NCI-H2029 treated with DMSO at 0.1 percent for 48 hours (cell line): Measurements from ENCODE around the gene NRXN2.
"Not testable (repeated sequence)": the region's sequence is repeated elsewhere in the genome, so short reads cannot be mapped to it uniquely, and the experiment has no call there.

Experiments used
- DNase-seq: peaks from one replicate; lab custom pipeline; 2025; lab: John Stamatoyannopoulos, UW

Gene NRXN2

DNA sequence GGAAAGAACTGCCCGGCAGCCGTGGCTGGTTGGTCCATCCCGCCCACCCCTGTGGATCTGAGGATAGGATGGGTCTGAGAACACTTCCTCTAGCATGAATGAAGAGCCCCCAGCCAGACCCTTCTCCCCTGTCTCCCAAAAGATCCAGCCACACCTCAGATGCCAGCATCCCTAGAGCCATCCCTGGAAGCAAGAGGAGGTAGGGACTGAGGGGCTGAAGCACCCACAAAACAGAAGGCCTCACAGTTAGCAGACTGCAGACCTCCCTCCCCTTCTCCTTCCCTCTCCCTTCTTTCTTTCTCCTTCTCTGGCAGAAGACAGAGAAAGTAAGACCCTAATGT is 1.7 kb downstream of the NRXN2 start:
- DNase-seq, result no peak

DNA sequence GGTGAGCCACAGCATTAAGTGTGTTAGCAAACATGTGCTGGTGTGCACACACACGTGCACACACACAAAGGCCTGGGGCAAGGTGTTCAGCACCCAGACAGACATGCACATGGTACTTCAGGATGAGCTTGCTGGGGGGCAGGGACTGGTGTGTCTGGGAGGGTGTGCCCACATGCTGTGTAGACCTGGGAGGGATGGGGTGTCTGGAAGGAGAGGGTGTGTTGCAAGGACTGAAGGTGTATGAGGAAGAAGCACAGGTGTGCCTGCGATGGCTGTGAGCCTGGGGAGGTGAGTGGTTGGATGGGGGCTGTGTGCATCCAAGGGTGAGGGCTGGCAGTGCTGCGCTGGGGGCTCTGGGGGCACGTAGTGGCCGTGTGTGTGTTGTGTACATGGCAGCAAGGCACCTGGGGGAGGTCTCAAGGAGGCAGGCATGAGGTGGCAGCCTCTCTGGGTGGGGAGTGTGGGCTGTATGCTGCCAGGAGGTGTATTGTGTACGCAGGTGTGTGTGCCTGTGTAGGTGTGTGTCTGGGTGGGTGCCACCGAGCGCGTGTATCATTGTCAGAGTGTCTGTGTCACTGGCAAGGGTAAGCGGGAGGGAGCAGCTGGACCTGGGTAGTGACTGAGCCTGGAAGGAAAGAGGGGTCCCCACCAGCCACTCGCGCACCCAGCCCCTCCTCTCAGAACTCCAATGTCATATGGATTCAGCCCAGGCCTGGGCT is 2.2 kb downstream of the NRXN2 start:
- no peak for DNase-seq

DNA sequence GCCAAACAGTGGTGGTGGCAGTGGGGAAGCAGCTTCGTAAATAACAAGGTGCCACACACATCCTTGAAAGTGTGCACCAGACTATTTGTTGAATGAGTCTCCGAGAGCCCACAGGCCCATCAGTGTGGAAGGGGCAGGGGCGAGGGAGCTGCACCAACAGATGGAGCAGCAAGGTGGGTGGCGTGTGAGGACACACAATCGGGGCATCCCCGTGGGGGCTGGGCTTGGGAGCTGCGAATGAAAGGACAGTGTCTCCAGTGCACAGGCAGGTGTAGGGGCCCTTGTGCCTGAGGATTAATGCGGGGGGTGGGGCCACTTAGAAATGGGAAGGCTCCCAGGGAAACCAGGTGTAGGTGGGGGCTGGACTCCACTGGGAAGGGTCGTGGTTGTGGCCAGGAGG is 2.8 kb downstream of the NRXN2 start:
- no peak for DNase-seq

DNA sequence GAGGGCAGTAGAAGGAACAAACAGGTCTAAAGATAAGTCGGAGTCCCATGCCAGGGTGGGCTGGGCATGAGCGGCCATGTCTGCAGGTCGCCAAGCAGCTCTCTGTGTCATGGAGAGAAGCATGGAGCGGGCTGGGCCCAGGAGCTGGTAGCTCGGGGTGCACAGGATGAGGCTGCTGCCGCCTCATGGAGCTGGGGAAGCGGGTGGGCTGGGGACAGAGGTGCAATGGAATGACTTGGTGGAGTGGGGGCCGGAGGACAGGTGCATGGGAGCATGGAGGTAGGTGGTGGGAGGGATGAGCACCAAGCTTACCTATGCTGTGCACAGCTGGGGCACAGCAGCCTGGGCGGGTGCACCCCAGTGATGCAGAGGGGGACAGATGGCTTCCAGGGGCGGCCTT is 3.6 kb downstream of the NRXN2 start:
- DNase-seq, result no peak

- no peak for DNase-seq
Measured at GRCh38 chr11:64718780-64719124, 4.2 kb downstream of the NRXN2 start.

- DNase-seq, result no peak
Measured at GRCh38 chr11:64718084-64718779, 4.8 kb downstream of the NRXN2 start.

DNA sequence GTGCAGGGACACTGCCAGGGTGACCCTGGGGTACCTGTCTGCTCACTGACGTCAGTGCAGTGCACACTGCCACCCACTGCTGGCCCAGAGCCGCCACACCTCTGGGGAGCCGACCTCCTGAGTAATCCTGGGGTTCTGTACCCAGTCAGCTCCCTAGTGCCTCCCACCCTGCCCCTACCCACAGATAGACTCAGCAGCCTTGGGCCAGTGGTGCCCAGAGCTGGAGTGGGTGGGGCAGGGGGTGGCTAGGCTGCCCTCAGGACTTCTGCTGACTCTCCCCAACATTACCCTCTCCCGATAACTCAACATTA is 5.8 kb downstream of the NRXN2 start:
- no peak for DNase-seq

DNA sequence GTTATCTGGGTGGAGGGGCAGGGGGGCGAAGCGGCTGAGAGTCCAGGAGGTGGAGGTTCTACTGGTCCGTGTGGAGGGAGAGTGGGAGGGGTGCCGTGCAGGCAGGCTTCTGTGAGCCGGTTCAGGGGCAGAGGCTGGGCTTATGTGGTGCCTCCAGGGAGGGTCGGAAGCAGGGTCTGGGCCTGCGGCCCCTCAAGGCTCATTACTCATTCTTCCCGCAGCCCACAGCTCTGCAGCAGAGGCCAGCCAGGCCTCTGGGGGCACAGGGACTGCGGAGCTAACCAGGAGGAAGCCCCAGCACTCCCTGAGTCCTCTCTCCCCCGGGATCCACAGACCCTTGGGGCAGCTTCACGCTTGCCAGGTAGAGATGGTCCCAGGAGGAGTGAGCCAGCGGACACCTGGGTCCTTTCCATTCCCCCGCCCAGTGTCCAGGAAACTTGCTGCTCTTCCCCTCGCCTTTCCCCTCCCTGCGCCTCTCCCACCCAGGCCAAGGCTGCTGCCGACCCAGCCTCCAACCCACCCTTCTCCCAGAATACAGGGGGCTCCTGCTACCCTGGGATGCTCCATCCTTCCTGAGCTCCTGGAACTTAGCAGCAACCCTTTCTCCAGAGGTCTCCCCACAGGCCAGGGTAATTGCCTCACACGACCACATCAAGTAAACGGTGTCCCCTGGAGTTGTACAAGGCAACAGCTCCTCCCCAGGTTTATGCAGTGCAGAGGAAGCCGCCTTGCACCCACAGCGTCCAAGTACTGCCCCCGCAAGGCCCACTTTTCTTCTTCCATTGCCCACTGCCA is 6.3 kb downstream of the NRXN2 start:
- no peak for DNase-seq

DNA sequence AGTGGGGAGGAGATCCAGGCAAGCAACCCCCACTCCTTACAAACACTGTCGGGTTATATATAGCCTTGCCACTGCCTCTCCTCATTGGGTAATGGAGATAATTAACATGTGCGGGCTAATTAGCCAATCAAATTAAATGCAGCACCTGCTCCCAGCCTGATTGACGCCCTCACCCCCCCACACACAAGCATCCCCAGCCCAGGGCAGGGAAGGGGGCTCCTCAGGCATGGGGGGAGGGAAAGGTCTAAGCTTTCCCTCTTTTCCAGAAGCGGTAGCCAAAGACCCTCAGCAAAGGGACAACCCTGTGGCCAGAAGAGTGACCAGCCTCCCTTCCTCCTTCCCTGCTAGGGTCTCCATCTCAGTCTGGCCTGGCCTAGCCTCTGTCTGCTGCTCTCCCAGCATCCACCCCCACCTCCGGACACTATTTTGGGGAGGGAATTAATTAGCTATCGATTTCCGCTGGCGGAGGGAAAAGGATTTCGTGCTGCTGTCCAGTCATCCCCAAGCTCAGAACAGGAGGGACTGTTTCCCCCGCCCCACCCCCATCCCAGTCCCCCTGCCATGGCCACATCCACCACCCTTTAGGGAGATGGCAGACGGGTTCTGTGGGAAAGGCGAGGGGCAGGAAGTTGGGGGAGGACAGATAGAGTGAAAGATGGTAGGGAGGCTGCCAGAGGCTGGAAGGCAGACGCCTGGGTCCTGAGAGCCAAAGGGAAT is 7.1 kb downstream of the NRXN2 start:
- no peak for DNase-seq

- DNase-seq, result no peak
Measured at GRCh38 chr11:64715110-64715509, 7.9 kb downstream of the NRXN2 start.

GRCh38 chr11:64714666-64715065 is 8.3 kb downstream of the NRXN2 start:
- no peak for DNase-seq

DNA sequence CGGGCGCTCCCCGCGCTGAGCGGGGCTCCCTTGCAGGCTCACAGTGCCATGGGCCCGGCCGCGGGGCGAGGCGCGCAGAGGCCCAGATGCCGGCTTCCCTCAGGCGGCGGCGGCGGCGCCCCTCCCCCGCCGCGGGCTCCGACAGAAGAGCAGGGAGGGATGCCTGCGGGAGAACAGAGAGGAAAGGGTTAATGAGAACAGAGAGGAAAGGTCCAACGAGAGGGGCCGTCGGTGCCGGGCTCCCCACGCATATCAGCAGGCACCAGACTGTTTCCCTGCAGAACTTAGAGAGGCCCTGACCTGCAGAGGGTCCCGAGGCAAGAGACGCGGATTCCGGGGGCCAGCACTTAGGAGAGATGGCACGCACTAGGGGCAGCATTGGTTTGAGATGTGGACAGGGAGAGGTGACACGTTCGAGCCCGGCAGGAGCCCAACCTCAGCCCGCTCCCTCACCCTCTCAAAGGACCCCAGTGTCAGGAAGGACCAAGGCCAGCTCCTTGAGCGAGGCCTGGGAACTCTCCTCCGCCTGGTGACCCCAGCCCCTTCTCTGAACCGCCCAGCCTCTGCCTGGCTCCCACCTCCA is 9.1 kb downstream of the NRXN2 start:
- no peak for DNase-seq

DNA sequence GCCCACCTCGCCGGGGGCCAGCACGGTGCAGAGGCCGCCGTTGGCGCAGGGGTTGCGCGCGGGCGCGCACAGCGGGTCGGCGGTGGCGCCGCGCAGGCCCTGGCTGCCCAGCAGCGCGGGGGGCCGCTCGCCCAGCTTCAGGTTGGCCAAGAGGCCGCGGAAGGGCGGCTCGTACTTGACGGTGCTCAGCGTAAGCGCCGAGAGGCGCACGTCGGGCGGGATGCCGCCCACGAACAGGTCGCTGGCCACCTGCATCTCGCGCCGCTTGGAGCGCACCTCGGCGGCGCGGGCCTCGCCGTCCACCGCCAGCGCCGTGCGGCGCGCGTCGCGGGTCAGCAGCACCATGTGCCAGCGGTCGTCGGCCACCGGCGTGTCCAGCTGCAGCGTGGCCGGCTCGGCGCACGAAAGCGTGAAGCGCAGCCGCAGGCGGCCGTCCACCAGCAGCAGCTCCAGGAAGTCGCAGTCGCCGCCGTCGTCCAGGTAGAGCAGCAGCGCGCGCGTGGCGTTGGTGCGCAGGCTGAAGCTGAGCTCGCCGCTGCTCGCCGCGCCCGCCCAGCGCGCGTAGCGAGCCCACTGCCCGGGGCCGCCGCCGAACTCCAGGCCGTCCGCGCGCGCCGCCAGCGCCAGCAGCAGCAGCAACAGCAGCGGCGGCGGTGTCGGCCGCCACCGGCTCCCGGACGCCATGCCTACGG is 9.8 kb downstream of the NRXN2 start:
- no peak for DNase-seq

DNA sequence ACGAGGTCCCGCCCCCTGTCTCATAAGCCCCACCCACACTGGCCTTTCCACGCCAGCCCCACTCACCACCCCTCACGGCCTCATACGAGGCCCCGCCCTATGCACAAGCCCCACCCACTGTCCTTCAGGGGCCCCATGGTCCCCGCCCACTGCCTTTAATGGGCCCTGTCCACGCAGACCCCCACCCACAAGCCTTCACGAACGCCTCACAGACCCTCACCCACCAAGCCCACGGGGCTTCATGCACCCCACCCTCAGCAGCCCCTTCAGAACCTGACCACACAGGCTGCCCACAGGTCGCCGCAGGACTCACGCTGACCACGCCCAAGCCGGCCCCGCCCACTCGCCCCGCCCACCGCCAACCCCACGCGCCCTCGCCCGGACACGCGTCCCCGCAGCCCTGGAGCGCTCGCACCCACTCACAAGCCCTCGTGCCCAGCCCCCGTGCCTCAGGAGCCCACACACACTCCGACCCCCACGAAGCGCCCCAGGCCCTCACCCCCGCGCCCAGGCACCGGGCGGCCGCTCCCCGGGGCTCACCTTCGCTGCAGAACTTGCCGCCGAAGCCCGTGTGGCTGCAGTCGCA is 10.5 kb downstream of the NRXN2 start:
- no peak for DNase-seq

- DNase-seq, result no peak
Measured at GRCh38 chr11:64711956-64712362, 11.0 kb downstream of the NRXN2 start.

DNA sequence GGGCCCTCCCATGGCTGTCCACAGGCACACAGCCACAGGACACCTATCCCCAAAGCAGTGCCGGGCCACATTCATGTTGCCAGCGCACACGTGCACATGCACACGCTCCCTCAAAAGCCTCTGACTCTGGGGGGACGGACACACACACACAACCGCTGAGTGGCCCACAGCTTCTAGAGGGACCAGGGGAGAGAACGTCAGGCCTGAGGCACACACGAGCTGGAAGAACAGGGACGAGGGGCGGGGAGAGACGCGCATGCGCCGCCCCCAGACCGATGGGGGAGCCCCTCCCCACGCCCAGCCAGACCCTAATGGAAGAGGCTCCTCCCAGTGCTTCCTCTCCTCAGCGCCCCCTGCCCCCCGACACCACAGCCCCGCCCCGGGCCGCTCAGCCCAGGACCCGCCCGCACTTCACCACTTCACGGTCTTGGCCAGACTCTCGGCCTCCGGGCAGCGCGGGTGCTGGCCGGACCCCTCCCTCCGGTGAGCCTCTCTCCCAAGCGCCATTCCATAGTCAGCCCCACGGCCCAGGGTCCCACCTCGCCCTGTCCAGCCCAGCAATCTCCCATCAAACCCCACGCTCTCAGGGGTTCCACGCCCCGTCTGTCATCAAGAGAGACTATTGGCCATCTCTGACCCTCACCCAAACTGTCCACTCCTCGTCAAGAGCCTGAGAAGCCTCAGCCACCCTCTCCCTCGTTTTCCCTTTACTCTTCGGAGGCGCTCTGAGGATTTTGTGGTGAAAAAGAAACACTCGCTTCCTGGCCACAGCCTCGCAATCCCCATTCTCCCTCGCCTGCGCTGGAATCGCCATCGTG is 11.7 kb downstream of the NRXN2 start:
- no peak for DNase-seq

DNA sequence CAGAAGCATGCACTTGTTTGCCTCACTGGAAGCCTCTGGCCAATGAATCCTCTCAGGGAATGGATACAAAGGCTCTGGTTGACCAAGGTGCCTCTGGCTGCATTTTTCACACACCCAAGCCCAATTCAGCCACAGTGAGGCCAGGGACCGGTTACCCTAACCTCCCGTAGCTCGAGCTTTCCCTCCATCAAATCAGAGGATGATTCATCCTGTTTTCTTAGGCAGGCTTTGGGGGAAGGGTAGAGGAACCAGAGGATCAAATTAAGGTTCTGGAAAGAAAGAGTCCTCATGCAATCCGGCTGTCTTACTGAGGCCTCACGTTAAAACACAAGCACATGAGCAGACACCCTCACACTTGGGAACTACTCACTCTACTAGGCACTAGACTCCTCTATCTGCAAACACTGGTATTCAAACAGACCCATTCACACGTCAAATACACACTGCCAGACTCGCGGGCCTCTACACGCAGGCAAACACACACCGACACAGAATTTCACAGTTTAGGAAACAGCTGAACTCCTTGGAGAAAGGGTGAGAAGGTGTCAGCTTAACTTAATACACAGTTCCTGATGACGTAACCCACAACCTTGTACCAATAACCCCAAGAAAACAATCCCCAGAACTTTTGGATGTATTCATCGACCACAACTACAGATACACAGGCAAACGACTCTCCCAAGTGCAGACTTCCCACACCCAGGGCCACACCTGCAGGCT is 12.4 kb downstream of the NRXN2 start:
- DNase-seq, result no peak

- DNase-seq, result no peak
Measured at GRCh38 chr11:64705501-64705900, 17.5 kb downstream of the NRXN2 start.

DNA sequence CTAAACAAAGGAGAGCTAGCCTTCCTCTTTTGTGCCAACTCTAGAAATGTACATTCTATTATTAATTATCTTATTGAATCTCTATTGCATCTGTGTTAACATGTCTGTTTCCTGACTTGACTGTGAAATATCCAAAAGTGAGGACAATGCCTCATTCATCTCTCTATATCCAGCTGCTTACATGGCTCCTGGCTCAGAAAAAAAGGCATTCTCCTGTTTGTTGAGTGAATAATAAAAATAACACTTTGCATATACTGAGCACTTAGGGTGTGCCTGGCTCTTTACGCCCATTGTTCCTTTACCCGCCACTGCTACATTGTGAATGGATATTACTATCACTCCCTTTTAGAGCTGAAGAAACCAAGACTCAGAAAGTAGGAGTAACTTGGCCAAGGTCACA is 19.9 kb downstream of the NRXN2 start:
- no peak for DNase-seq

DNA sequence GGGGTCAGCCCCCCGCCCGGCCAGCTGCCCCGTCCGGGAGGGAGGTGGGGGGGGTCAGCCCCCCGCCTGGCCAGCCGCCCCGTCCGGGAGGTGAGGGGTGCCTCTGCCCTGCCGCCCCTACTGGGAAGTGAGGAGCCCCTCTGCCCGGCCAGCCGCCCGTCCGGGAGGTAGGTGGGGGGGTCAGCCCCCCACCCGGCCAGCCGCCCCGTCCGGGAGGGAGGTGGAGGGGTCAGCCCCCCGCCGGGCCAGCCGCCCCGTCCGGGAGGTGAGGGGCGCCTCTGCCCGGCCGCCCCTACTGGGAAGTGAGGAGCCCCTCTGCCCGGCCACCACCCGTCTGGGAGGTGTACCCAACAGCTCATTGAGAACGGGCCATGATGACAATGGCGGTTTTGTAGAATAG is 21.0 kb downstream of the NRXN2 start:
- DNase-seq, result not testable (repeated sequence)
